Heart right ventricle (tissue), 16 donors: ENCODE data around the gene C1R. TPM values are rescaled to one million over a fixed set of nuclear protein-coding genes. Genes with fewer than 3 reads are reported as not detected.
A peak's percentile ranks its signal among the peaks of the same experiment; 100 is the strongest.

Experiments
- ATAC-seq, 8 donors: fragments of 200-7000 bp; cut with Tn5 transposase; one replicate each; pipeline ENCODE4 v1.9.1; 2020; ENCODE audit warnings: mild to moderate bottlenecking in 8 of 8, moderate library complexity in 8 of 8, moderate number of reproducible peaks in 1 of 8
- DNase-seq, 2 donors: peaks; one replicate each; pipeline ENCODE4 v3.0.0-alpha.2; 2020
- H3K27ac ChIP-seq, 10 donors: fragments of 200-600 bp; sonication (generic) in 2 of 10; one replicate each; pipeline versions ENCODE4 v1.5.0 to v1.8.0; 2020 to 2022; ENCODE audit warnings: mild to moderate bottlenecking in 3 of 10
- H3K27me3 ChIP-seq, 7 donors: fragments of 200-600 bp; one replicate each; pipeline ENCODE4 v1.8.0; 2021 to 2022; ENCODE audit warnings: mild to moderate bottlenecking in 2 of 7
- H3K36me3 ChIP-seq, 9 donors: fragments of 200-600 bp; sonication (generic) in 1 of 9; one replicate each; pipeline versions ENCODE4 v1.5.0 to v1.8.0; 2020 to 2022; ENCODE audit warnings: mild to moderate bottlenecking in 2 of 9
- H3K4me1 ChIP-seq, 9 donors: fragments of 200-600 bp; sonication (generic) in 1 of 9; one replicate each; pipeline versions ENCODE4 v1.5.0 to v1.8.0; 2020 to 2022; ENCODE audit warnings: mild to moderate bottlenecking in 4 of 9
- H3K4me3 ChIP-seq, 10 donors: fragments of 200-600 bp; sonication (generic) in 2 of 10; one replicate each; pipeline versions ENCODE4 v1.5.0 to v1.8.0; 2020 to 2022; ENCODE audit warnings: mild to moderate bottlenecking in 7 of 10, moderate library complexity in 2 of 10
- H3K9me3 ChIP-seq, 11 donors: fragments of 200-600 bp in 10 of 11; sonication (generic) in 2 of 11; one replicate each; pipeline versions ENCODE4 v1.5.0 to v1.8.0; 2013 to 2022; ENCODE audit warnings: mild to moderate bottlenecking in 2 of 11, control low read depth in 1 of 11, moderate library complexity in 1 of 11
- CTCF ChIP-seq, 9 donors: fragments of 200-600 bp; sonication (generic) in 2 of 9; IDR thresholded peaks; one replicate each; pipeline versions ENCODE4 v1.5.0 to v1.8.0; 2021 to 2022; ENCODE audit warnings: antibody characterized with exemption in 9 of 9, mild to moderate bottlenecking in 5 of 9, moderate library complexity in 1 of 9
- WGBS, 2 donors: extraction: QIAGEN DNeasy Blood & Tissue Kit; methylation state at CpG; one replicate each; pipeline ENCODE4 v1.1.7; 2013; ENCODE audit warnings: inconsistent platforms in 1 of 2; 5-methylcytosine and 5-hydroxymethylcytosine counted together
- intact Hi-C, 10 donors: fragments of 100-400 bp; cut with DNase I; formaldehyde crosslinking; loops; one replicate each; pipeline versions ENCODE4 v1.11.1 to v1.14.2; 2022
- polyA plus RNA-seq, 2 donors: library from polyadenylated mRNA; stranded (reverse); fragments of 200-250 nt; gene quantifications; one replicate each; pipeline ENCODE4 v1.2.3, GENCODE V29; 2013
- total RNA-seq, 10 donors: library from RNA; stranded (reverse); fragmentation: NEBNext Ultra II Directional in 3 of 10; extraction: Animal tissue kit (Norgen Biotek cat#: 25700) in 3 of 10; gene quantifications; one replicate each; pipeline versions ENCODE4 v1.2.1 to v1.2.4, GENCODE V29; 2021 to 2023
- donor health status: Arrhythmogenic right ventricular cardiomyopathy.
- donor health status: ischemic (EF 13 %, LVEDD 7.1; RV severe dilation, severe dysfunction).
- donor health status: healthy with polysubstance abuse.
- donor health status: DM: no; HTN: yes; CAD: no.
- donor health status: DM: no; HTN: no; CAD: no.
- donor health status: ischemic (EF 25% LVEDD 6.9; RV normal size, moderate dysfunction).
- donor health status: ischemic (EF 25% LVEDD 5.7; RV mildly dilated, moderate dysfunction).
- donor health status: healthy.
- donor health status: DM: yes; HTN: yes; CAD: no.
- donor health status: Ischemic cardiomyopathy.
- donor health status: ischemic (EF 35%, LVEDD 5.7; RV mildly dilated, moderate dysfunction).
- donor health status: nonischemic (EF 11% LVEDD 7.7; RV severe dilation, severe dysfunction).
- donor health status: DM: yes; HTN: yes; CAD: no.
- donor health status: PGD.
- donor health status: ischemic (EF 29% LVEDD 5.4; RV normal size, mild dysfunction).
- donor health status: nonischemic (EF 23%, LVEDD 6.1; RV moderate dilation, normal function).

The C1R gene
- total and polyA plus RNA-seq, 12 donors, result 19.9 to 238 (median 71.9) TPM

- intact Hi-C loops, result loop anchor here in 8 of 10 donors (1.0 to 10.0 kb wide), 9 partner anchors 23 to 169 kb away; partner anchors contain the start of genes C1S (in 8 of the 8), C12orf57 (in 3 of the 8) and RNU7-1 (in 3 of the 8)
Measured at GRCh38 chr12:7091660-7092228, 501 bp downstream of the C1R start.

GRCh38 chr12:7091171-7091570 is 1.1 kb downstream of the C1R start:
- H3K36me3 ChIP-seq, result peaks cover 0 to 38% (median 0%) of the 10 kb centered on the region in 9 donors
- peaks cover 0 to 26% (median 16%) of the 10 kb centered on the region in 9 donors for H3K4me1 ChIP-seq
- DNase-seq (no peak), ATAC-seq (peak in 1 of 8 donors; percentile 2)
- TF ChIP-seq CTCF (IDR thresholded peaks at IDR 0.05), result no peak
- H3K4me3 ChIP-seq, result peak overlapping the region in 9 of 10 donors; percentile 37 to 67 (median 59)
- no peaks in the 10 kb centered on the region for H3K27me3 ChIP-seq
- intact Hi-C loops, result loop anchor here in 6 of 10 donors (5.0 to 10.0 kb wide), 6 partner anchors 124 to 169 kb away; partner anchors contain the start of genes C12orf57 (in 3 of the 6) and RNU7-1 (in 3 of the 6)
- peak overlapping the region; percentile 46 to 84 (median 79) for H3K27ac ChIP-seq
- no peaks in the 10 kb centered on the region for H3K9me3 ChIP-seq
- WGBS, 2 donors, result 84 to 87% methylated on average over 7 of the region's 7 CpGs

More at GRCh38 chr12:7091660-7092228, 501 bp downstream of the C1R start:
- Histone ChIP-seq H3K27me3 (no peaks in the 10 kb centered on the region), H3K36me3 (peaks cover 0 to 37% (median 0%) of the 10 kb centered on the region in 9 donors), H3K9me3 (no peaks in the 10 kb centered on the region), H3K4me1 (peaks cover 0 to 26% (median 16%) of the 10 kb centered on the region in 9 donors), H3K27ac (peak overlapping the region; percentile 46 to 84 (median 79)), H3K4me3 (peak overlapping the region; percentile 9 to 67 (median 58))
- DNase-seq (peak; percentile 50 to 51), ATAC-seq (peak; percentile 42 to 83 (median 76))
- TF ChIP-seq CTCF (IDR thresholded peaks at IDR 0.05), result no peak
- WGBS, 2 donors, result 31 to 40% methylated on average over 10 of the region's 10 CpGs

GRCh38 chr12:7090222-7090998 is 1.8 kb downstream of the C1R start:
- Histone ChIP-seq H3K36me3 (peaks cover 0 to 45% (median 4%) of the 10 kb centered on the region in 9 donors), H3K27me3 (no peaks in the 10 kb centered on the region), H3K4me3 (peak overlapping the region in 8 of 10 donors; percentile 37 to 67 (median 60)), H3K27ac (peak overlapping the region in 8 of 10 donors; percentile 9 to 84 (median 79)), H3K4me1 (peaks cover 0 to 26% (median 16%) of the 10 kb centered on the region in 9 donors), H3K9me3 (no peaks in the 10 kb centered on the region)
- no peak for TF ChIP-seq CTCF (IDR thresholded peaks at IDR 0.05)
- ATAC-seq (peak in 1 of 8 donors; percentile 18), DNase-seq (no peak)
- intact Hi-C loops, result loop anchor here in 6 of 10 donors (5.0 to 10.0 kb wide), 6 partner anchors 123 to 168 kb away; partner anchors contain the start of genes C12orf57 (in 3 of the 6) and RNU7-1 (in 3 of the 6)
- WGBS, 2 donors, result 78% methylated on average over 16 of the region's 16 CpGs

- peak overlapping the region in 2 of 10 donors; percentile 79 to 83 for H3K27ac ChIP-seq
- WGBS, 2 donors, result 88 to 93% methylated on average over 11 of the region's 11 CpGs
- peaks cover 0 to 26% (median 16%) of the 10 kb centered on the region in 9 donors for H3K4me1 ChIP-seq
- intact Hi-C loops, result no loop called here
- no peaks in the 10 kb centered on the region for H3K27me3 ChIP-seq
- ATAC-seq (no peak), DNase-seq (no peak)
- no peak overlapping the region for H3K4me3 ChIP-seq
- H3K36me3 ChIP-seq, result peaks cover 0 to 49% (median 4%) of the 10 kb centered on the region in 9 donors
- no peak for TF ChIP-seq CTCF (IDR thresholded peaks at IDR 0.05)
- H3K9me3 ChIP-seq, result no peaks in the 10 kb centered on the region
Measured at GRCh38 chr12:7089196-7089871, 2.9 kb downstream of the C1R start.
